VCaP (cell line): ENCODE data around the gene SEPTIN12.

Experiments
- H3K27ac ChIP-seq: fragments of 450-650 bp; 2 replicates; pipeline ENCODE4 v1.5.1; 2017
- CTCF ChIP-seq: fragments of 450-650 bp; conservative IDR thresholded peaks from 2 replicates; pipeline ENCODE4 v1.5.1; 2017; ENCODE audit warnings: mild to moderate bottlenecking, moderate library complexity

SEPTIN12 gene

GRCh38 chr16:4797805-4798252, 9.7 kb upstream of the SEPTIN12 start:
- TF ChIP-seq CTCF, result no peak
- H3K27ac ChIP-seq, result no peak overlapping the region

GRCh38 chr16:4796982-4797804, 9.0 kb upstream of the SEPTIN12 start:
- TF ChIP-seq CTCF, result no peak
- no peak overlapping the region for H3K27ac ChIP-seq

GRCh38 chr16:4795828-4796572, 7.9 kb upstream of the SEPTIN12 start:
- TF ChIP-seq CTCF, result no peak
- H3K27ac ChIP-seq, result no peak overlapping the region

- no peak within 1 kb of the TSS for H3K27ac ChIP-seq
- TF ChIP-seq CTCF, result no peak
Observed at GRCh38 chr16:4795181-4795827, 7.2 kb upstream of the SEPTIN12 start, which contains the start of gene SMIM22. TSS of gene SMIM22 (plus strand) at chr16:4795369. CDS start at chr16:4795735, 366 bp downstream.

GRCh38 chr16:4792951-4793513, 4.9 kb upstream of the SEPTIN12 start:
- H3K27ac ChIP-seq, result no peak overlapping the region
- no peak for TF ChIP-seq CTCF

- H3K27ac ChIP-seq, result no peak overlapping the region
Observed at GRCh38 chr16:4790871-4791270, 2.7 kb upstream of the SEPTIN12 start.

More at GRCh38 chr16:4790871-4791270, 2.7 kb upstream of the SEPTIN12 start:
- TF ChIP-seq CTCF, result no peak
